OCI-LY7 (cell line): ENCODE data around the gene TRERF1.

Experiments used
- CTCF ChIP-seq: fragments of 200-600 bp; sonication (generic); conservative IDR thresholded peaks from 2 replicates; pipeline ENCODE4 v1.5.1; 2014; ENCODE audit warnings: mild to moderate bottlenecking, antibody characterized with exemption, low read length, moderate library complexity, mixed read lengths
- EZH2phosphoT487 ChIP-seq: fragments of 200-600 bp; sonication (generic); IDR thresholded peaks from 2 replicates; pipeline ENCODE4 v1.6.1; 2018; ENCODE audit warnings: low read depth, borderline replicate concordance, mild to moderate bottlenecking, mixed run types, antibody characterized with exemption, low read length, moderate library complexity, mixed read lengths

- TF ChIP-seq CTCF (no peak), EZH2phosphoT487 (no peak)
These were observed 10.0 kb downstream of the TRERF1 start for GRCh38 chr6:42441697-42442081.
